Hematopoietic multipotent progenitor cell (in vitro differentiated cells): ENCODE measurements around the gene CCDC30. TPM values are rescaled to one million over a fixed set of nuclear protein-coding genes. Genes with fewer than 3 reads are reported as not detected.
"Not testable (repeated sequence)": the region's sequence is repeated elsewhere in the genome, so short reads cannot be mapped to it uniquely, and the experiment has no call there.

Source experiments
- DNase-seq, 3 donors: peaks; one replicate each; pipeline ENCODE4 v3.0.0-alpha.2; 2011 to 2015; ENCODE audit warnings: low read depth in 2 of 3, low spot score in 2 of 3
- total RNA-seq: library from RNA; depleted of rRNA; stranded (reverse); fragments of >200 nt; gene quantifications from one replicate; pipeline ENCODE4 v1.2.3, GENCODE V29; 2012

Gene CCDC30
- total RNA-seq, 1 donor: 1.3 TPM

- DNase-seq: no peak
Observed at GRCh38 chr1:42449256-42449655, 13.8 kb upstream of the CCDC30 start.

GRCh38 chr1:42450061-42450460 lies 13.0 kb upstream of the CCDC30 start:
- DNase-seq: no peak

- DNase-seq: no peak
Observed at GRCh38 chr1:42453386-42453785, 9.7 kb upstream of the CCDC30 start.

GRCh38 chr1:42454403-42454802 lies 8.7 kb upstream of the CCDC30 start:
- no peak for DNase-seq

GRCh38 chr1:42456010-42456753 lies 6.9 kb upstream of the CCDC30 start, which contains the start of the genes PPCS and ZMYND12:
Gene PPCS, plus strand, starts transcription at chr1:42456543. Its CDS starts 23 bp downstream, at chr1:42456566.
Gene ZMYND12, minus strand, starts transcription at chr1:42456022. Its CDS starts 25 bp downstream, at chr1:42455997.
- peak; percentile 87 to 92 (median 92) for DNase-seq

GRCh38 chr1:42456754-42457089 lies 6.4 kb upstream of the CCDC30 start:
- DNase-seq: peak in 2 of 3 donors; percentile 64 to 70

GRCh38 chr1:42461196-42461595 lies 1.9 kb upstream of the CCDC30 start:
- no peak for DNase-seq

- no peak for DNase-seq
Observed at GRCh38 chr1:42463921-42464320, 835 bp downstream of the CCDC30 start.

- DNase-seq: no peak
Observed at GRCh38 chr1:42466030-42466429, 2.9 kb downstream of the CCDC30 start.

- no peak for DNase-seq
Observed at GRCh38 chr1:42469727-42470126, 6.6 kb downstream of the CCDC30 start.

GRCh38 chr1:42476605-42477004 lies 13.5 kb downstream of the CCDC30 start:
- no peak for DNase-seq

GRCh38 chr1:42477354-42477753 lies 14.3 kb downstream of the CCDC30 start:
- DNase-seq: not testable (repeated sequence)

- no peak for DNase-seq
Observed at GRCh38 chr1:42477775-42478174, 14.7 kb downstream of the CCDC30 start.

GRCh38 chr1:42479621-42480020 lies 16.5 kb downstream of the CCDC30 start:
- no peak for DNase-seq

- no peak for DNase-seq
Observed at GRCh38 chr1:42480921-42481320, 17.8 kb downstream of the CCDC30 start.

- no peak for DNase-seq
Observed at GRCh38 chr1:42482635-42483153, 19.6 kb downstream of the CCDC30 start.

- DNase-seq: no peak
Observed at GRCh38 chr1:42484382-42484781, 21.3 kb downstream of the CCDC30 start.

- DNase-seq: no peak
Observed at GRCh38 chr1:42490237-42490636, 27.2 kb downstream of the CCDC30 start.

GRCh38 chr1:42502031-42502430 lies 38.9 kb downstream of the CCDC30 start:
- DNase-seq: not testable (repeated sequence)

- no peak for DNase-seq
Observed at GRCh38 chr1:42504535-42505128, 41.5 kb downstream of the CCDC30 start.

GRCh38 chr1:42506576-42506975 lies 43.5 kb downstream of the CCDC30 start:
- DNase-seq: peak in 1 of 3 donors; percentile 1

GRCh38 chr1:42511581-42512155 lies 48.6 kb downstream of the CCDC30 start:
- peak in 1 of 3 donors; percentile 10 for DNase-seq
